OCI-M2 (cell line): ENCODE data around the gene ADD2.

Experiments
- DNase-seq: peaks from one replicate; lab custom pipeline; 2025; ENCODE audit not compliant: unreplicated experiment; lab: John Stamatoyannopoulos, UW

Gene ADD2

GRCh38 chr2:70789304-70790135 lies 21.5 kb upstream of the ADD2 start:
- no peak for DNase-seq

GRCh38 chr2:70785137-70785911 lies 17.3 kb upstream of the ADD2 start:
- DNase-seq, result no peak

- DNase-seq, result no peak
These were observed 16.3 kb upstream of the ADD2 start for GRCh38 chr2:70784320-70784719.

- DNase-seq, result no peak
These were observed 12.0 kb upstream of the ADD2 start for GRCh38 chr2:70779911-70780545.

DNA sequence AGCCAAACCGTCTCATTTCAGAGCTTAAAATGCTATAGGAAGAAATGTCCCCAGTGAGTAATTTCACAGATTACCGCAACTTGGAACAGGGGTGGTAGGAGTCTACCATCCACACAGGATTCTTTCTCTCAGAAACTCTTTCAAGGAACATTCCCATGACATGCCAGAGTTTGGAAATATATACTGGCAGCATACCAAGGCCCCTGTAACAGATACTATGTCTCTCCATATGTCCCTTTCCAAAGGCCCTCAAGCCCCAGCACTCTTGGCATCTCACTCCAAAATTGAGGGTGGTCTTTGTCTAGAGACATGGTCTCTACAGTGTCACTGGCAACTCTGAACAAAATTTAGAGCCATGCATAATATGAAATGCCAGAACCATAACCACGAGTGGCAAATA lies 11.5 kb upstream of the ADD2 start:
- no peak for DNase-seq

DNA sequence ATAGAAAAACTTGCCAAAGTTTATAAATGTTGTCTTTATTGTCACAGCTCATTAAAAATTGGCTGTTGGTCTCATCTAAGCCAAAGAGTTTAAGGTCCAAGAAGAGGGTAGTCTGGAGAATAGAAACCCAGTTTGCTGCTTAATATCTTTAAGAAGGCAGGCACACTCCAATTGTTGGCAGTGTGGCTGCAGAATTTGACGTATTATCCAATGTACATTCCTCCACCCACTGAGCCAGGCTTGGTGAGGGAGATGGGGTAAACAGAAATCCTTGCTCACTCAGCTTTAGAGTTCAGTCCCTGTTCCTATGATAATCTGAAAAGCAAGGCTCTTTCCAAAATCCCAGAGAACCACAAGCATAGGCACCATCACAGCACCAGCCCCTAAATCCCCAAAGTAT lies 10.7 kb upstream of the ADD2 start:
- no peak for DNase-seq

DNA sequence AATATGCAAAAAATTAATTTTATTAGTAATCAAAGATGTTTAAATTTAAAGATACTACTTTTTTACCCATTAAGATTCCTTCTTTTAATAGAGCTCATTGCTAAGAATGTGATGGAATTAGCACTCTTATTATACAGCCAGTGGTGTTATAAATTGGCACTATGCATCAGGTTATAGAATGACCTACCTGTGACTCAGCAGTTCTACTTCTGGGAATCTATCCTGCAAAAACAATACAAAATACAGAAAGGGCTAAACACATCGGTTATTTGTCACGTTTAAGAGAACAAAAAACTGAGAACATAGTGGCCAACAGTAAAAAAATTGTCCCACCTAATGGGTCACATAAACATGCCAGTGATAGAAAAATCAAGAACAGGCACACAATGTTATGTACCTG lies 9.4 kb upstream of the ADD2 start:
- DNase-seq, result no peak

DNA sequence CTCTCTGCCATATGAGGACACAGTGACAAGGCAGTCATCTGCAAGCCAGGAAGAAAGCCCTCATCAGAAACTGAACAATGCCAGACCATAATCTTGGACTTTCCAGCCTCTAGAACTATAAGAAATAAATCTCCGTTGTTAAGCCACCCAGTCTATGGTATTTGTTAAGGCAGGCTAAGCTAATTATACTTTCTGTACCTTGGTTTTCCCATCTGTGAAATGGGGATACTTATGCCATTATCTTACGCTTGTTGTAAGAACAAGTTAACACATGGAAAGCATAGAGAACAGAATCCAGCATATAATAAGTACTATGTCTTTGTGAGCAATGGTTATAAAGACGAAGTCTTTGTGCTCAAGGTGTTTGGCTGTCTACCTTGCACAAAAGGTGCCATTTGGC lies 8.3 kb upstream of the ADD2 start:
- DNase-seq, result no peak

GRCh38 chr2:70775141-70775540 lies 7.1 kb upstream of the ADD2 start:
- no peak for DNase-seq

DNA sequence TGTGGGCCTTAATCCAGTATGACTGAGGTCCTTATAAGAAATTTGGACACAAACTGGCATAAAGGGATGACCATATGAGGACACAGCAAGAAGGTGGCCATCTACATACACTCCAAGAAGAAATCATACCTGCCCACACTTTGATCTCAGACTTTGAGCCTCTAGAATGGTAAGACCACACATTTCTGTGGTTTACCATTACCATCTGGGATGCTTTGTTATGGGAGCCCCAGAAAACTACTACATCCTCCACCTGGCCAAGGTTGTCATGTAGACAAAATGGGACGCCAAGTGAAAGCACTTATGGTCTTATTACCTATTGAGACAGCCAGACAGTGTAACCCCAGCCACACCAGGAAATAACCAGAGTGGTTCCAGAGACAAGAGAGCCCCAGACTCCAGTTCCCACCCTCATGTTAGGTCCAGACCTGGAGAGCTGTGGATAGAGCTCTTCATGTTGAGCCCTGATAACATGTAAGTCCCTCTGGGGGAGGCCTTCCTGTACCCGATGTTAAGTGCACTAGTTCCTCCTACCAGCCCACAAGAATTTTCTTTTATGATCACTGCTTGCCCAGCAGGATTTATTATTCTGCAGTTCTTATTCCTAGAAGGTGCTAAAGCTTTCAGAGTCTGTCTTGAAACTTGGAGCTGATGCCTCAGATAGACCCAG lies 4.6 kb upstream of the ADD2 start:
- DNase-seq, result no peak

- no peak for DNase-seq
These were observed 3.4 kb upstream of the ADD2 start for GRCh38 chr2:70771446-70771845.

DNA sequence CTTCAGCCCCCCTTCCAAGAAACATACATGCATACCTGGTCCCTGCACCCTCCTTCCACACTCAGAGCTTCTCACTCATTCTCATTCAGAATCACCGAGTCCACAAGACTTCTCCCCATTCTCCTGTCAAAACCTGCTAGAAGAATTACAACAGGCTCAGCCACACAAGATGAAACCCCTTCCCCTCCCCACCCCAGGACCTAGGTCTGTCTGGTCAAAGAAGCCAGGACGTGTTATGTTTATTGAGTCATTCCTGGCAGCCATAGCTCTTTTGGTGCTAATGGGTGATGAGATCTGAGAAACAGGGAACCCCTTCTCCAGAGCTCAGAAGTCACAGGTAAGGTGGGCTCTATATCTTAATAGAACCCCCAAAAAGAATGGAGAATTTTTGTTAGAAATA lies 1.4 kb upstream of the ADD2 start:
- DNase-seq, result no peak

DNA sequence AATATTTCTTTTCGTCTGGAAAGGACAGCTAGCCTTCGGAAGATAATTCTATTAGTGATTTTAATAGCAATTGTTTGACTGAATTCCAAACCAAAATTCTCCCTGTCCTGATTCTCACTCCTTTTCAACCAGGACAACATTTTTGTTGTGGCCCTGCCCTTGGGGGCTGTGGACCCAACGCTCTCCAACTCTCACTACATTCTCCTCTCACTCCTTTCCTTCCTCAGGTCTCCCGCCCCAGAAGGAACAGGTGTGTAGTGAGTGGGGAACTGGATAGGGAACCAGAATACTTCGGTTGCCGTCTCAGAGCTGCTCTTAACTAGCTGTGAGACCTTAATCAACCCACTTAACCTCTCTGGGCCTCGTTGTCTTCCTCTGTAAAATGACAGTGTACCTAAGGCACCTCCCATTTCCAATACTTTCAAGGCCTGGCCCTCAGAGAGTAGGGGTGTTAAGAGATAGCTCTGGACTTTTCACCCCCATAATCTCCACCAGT lies 638 bp upstream of the ADD2 start:
- no peak for DNase-seq

DNA sequence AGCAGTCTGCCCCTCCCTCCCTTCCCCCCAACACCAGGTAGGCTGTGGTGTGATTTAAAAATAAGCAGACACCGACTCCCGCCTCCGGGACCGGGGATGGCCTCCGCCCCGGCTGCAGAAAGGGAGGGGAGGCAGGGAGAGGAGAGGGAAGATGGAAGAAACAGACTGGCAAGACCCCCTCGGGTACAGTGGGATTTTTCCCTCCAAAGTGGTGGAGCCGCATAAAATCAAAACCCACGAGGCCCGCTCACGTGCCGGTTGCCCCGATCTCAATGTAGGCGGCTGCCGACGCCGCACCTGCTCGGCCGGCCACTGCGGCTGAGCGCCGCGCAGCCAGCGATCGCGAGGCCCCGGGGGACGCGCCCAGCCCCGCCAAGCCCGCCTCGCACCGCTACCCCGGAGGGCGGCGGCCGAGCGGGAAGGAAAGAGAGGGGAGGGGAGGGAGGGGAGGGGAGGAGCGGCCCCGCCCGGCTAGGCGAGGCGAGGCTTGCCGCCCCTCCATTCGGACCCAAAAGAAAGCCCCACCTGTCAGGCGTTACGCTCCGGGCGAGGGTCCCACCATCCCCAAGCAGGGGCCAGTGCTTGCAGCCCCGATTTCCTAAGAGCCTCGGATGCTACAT lies 811 bp downstream of the ADD2 start:
- no peak for DNase-seq

DNA sequence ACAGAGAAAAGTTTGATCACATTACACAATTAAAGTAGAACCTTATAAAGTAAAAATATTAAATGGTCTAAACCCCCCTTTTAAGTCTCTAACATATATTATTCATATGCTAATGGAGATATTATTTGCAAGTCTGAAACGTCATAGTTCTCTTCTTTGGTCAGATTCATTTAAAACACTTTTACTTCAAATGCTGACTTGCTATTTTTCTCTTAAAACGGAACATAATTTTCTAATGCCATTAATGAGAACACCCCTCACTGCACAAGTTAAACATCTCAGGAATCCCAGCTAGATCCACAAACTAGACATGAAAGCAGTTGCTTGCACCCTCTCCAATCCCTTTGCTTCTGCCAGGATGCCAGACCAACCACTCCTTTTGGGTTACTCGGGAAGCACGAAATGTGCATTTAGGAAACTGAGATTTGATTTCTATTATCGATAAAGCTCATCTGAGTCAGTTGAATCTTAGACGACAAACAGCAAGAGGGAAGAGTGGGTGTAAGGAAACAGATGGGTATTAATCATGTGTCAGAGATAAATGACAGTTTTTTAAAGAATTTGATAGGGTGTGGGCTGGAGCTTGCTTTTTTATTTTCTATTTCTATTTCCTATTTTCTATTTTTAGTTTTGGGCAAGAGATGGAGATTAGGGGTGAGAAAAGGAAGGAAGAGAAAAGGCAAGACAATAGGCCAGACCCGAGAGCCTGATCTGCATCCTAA lies 1.5 kb downstream of the ADD2 start:
- DNase-seq, result no peak

DNA sequence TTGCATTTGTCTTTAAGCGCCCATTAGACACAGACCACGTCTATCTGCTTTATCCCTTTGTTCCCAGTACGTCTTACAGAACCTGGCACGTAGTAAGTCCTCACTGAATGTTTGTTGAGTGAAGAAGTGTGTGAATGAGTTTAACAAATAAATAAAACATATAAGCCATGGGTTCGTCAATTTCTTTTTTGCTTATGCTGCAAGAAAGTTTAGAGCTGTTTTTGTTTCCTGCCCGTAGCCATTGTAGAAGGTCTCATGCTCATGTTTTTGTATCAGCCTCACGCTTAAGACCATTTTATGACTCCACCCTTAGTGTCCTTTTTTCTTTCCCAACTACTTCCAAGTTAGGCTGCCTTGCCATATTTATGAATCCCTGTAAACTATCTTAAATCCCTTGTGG lies 2.5 kb downstream of the ADD2 start:
- no peak for DNase-seq

GRCh38 chr2:70759446-70759845 lies 8.6 kb downstream of the ADD2 start:
- no peak for DNase-seq

DNA sequence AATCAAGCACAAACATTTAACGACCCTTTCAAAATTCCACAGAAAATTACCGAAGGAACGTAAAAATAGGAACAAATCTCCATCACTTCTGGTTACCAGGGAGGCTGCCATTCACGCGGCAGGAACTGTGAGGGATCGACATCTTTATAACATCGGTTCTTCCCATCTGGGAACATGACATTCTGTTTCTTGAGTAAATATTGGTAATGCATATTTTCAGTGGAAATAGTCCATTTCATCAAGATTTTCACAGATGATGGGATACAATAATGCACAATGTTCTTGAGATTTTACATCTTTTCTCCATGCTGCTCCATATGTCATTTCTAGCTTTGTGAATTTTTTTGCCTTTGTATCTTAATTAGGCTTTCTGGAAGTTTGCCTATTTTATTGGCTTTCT lies 10.0 kb downstream of the ADD2 start:
- DNase-seq, result no peak

- DNase-seq, result no peak
These were observed 10.6 kb downstream of the ADD2 start for GRCh38 chr2:70757360-70757759.

DNA sequence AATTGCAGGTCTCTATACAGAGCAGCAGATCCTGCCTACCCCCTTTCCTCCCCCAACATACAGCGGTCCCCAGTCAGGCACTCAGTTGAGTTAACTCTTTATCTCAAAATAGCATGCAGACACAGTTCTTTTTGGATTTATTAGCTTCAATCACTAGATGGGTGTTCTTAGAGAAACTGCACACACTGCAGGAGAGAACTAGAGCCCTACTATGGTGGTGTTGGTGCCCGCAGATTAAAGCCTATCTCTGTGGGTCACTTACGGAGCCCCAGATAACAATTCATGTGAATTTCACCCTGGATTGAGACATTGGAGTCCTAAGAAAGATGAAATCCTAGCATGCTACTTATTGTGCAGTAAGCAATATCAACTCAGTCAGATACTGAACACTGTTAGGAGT lies 11.9 kb downstream of the ADD2 start:
- DNase-seq, result no peak
